Smooth muscle cell (in vitro differentiated cells): ENCODE data around the gene TGFBR3. TPM values are rescaled to one million over a fixed set of nuclear protein-coding genes. Genes with fewer than 3 reads are reported as not detected.

ENCODE experiments used
- DNase-seq: peaks from one replicate; lab custom pipeline; 2025; ENCODE audit not compliant: unreplicated experiment; lab: John Stamatoyannopoulos, UW
- H2AFZ ChIP-seq: fragments of 200-600 bp; sonication (generic); 2 replicates; pipeline ENCODE4 v1.6.0; 2016; ENCODE audit warnings: antibody characterized with exemption, low read depth, mild to moderate bottlenecking
- H3F3A ChIP-seq: fragments of 200-600 bp; sonication (generic); 2 replicates; pipeline ENCODE4 v1.6.0; 2017; ENCODE audit warnings: antibody characterized with exemption, low read depth
- H3K27ac ChIP-seq: fragments of 200-600 bp; sonication (generic); 2 replicates; pipeline ENCODE4 v1.5.1; 2016; ENCODE audit warnings: low read depth, mild to moderate bottlenecking
- H3K27me3 ChIP-seq: fragments of 200-600 bp; sonication (generic); 2 replicates; pipeline ENCODE4 v1.6.1; 2016; ENCODE audit warnings: low read depth, mild to moderate bottlenecking
- H3K36me3 ChIP-seq: fragments of 200-600 bp; sonication (generic); 2 replicates; pipeline ENCODE4 v1.5.1; 2016; ENCODE audit warnings: low read depth
- H3K4me1 ChIP-seq: fragments of 200-600 bp; sonication (generic); 2 replicates; pipeline ENCODE4 v1.5.1; 2016; ENCODE audit warnings: low read depth
- H3K4me2 ChIP-seq: fragments of 200-600 bp; sonication (generic); 2 replicates; pipeline ENCODE4 v1.6.0; 2016; ENCODE audit warnings: mild to moderate bottlenecking
- H3K4me3 ChIP-seq: fragments of 200-600 bp; sonication (generic); 2 replicates; pipeline ENCODE4 v1.5.1; 2016; ENCODE audit warnings: mild to moderate bottlenecking
- H3K79me2 ChIP-seq: fragments of 200-600 bp; sonication (generic); 2 replicates; pipeline ENCODE4 v1.6.0; 2016; ENCODE audit warnings: low read depth, mild to moderate bottlenecking
- H3K9ac ChIP-seq: fragments of 200-600 bp; sonication (generic); 2 replicates; pipeline ENCODE4 v1.6.0; 2016; ENCODE audit warnings: low read depth
- H3K9me3 ChIP-seq: fragments of 200-600 bp; sonication (generic); replicated peaks from 2 replicates; pipeline ENCODE4 v1.5.1; 2016; ENCODE audit warnings: low read depth
- H4K20me1 ChIP-seq: fragments of 200-600 bp; sonication (generic); 2 replicates; pipeline ENCODE4 v1.6.0; 2016; ENCODE audit warnings: low read depth
- CTCF ChIP-seq: fragments of 200-600 bp; sonication (generic); IDR thresholded peaks from 2 replicates; pipeline ENCODE4 v1.5.1; 2017; ENCODE audit warnings: borderline replicate concordance, mild to moderate bottlenecking, antibody characterized with exemption; ENCODE audit not compliant: insufficient read depth, poor library complexity, severe bottlenecking
- WGBS: methylation state at CpG from one replicate; pipeline ENCODE4 v1.1.7; 2016; ENCODE audit warnings: low lambda C conversion rate; 5-methylcytosine and 5-hydroxymethylcytosine counted together
- polyA plus RNA-seq: library from polyadenylated mRNA; unstranded; fragments of >200 nt; fragmentation: Nextera tagmentation; extraction: Ambion mirVana; gene quantifications from 2 replicates; pipeline ENCODE4 v1.2.1, GENCODE V29; 2016
- total RNA-seq: library from RNA; depleted of rRNA; stranded (reverse); fragments of >200 nt; gene quantifications from 2 replicates; pipeline ENCODE4 v1.2.3, GENCODE V29; 2014

Gene TGFBR3
- total and polyA plus RNA-seq, 2 experiments from 2014 or later, result 68.3 to 112 TPM

- Histone ChIP-seq H3K27ac (no peak overlapping the region), H3K4me1 (peaks cover 21% of the 10 kb centered on the region), H3K79me2 (peaks cover 88% of the 10 kb centered on the region)
These were observed 69.9 kb downstream of the TGFBR3 start for GRCh38 chr1:91816031-91816430.

GRCh38 chr1:91814448-91814847, 71.5 kb downstream of the TGFBR3 start:
- Histone ChIP-seq H3K9ac (no peak overlapping the region), H3K4me1 (peaks cover 17% of the 10 kb centered on the region), H3K36me3 (no peaks in the 10 kb centered on the region), H3K9me3 (no peaks in the 10 kb centered on the region), H3F3A (peaks cover 5% of the 10 kb centered on the region), H3K27ac (no peak overlapping the region), H3K4me3 (no peak overlapping the region), H4K20me1 (peaks cover 34% of the 10 kb centered on the region), H2AFZ (no peak overlapping the region), H3K27me3 (no peaks in the 10 kb centered on the region), H3K4me2 (no peak overlapping the region), H3K79me2 (peaks cover 83% of the 10 kb centered on the region)
- TF ChIP-seq CTCF, result no peak
- 93% methylated on average over 4 of the region's 4 CpGs for WGBS
- DNase-seq, result no peak

More at GRCh38 chr1:91816031-91816430, 69.9 kb downstream of the TGFBR3 start:
- WGBS, result 100% methylated on average over 1 of the region's 1 CpG
- Histone ChIP-seq H3F3A (peaks cover 9% of the 10 kb centered on the region), H3K9ac (no peak overlapping the region), H2AFZ (no peak overlapping the region), H4K20me1 (peaks cover 32% of the 10 kb centered on the region), H3K4me3 (no peak overlapping the region), H3K27me3 (no peaks in the 10 kb centered on the region), H3K9me3 (no peaks in the 10 kb centered on the region), H3K4me2 (no peak overlapping the region), H3K36me3 (no peaks in the 10 kb centered on the region)
- no peak for DNase-seq
- no peak for TF ChIP-seq CTCF

GRCh38 chr1:91813813-91814212, 72.1 kb downstream of the TGFBR3 start:
- WGBS, result 91% methylated on average over 7 of the region's 7 CpGs
- no peak overlapping the region for H3K4me3 ChIP-seq
- H3K9me3 ChIP-seq, result no peaks in the 10 kb centered on the region
- peaks cover 33% of the 10 kb centered on the region for H4K20me1 ChIP-seq
- H3K4me2 ChIP-seq, result no peak overlapping the region
- TF ChIP-seq CTCF, result no peak
- H3K4me1 ChIP-seq, result peaks cover 15% of the 10 kb centered on the region
- H3K79me2 ChIP-seq, result peaks cover 82% of the 10 kb centered on the region
- H2AFZ ChIP-seq, result no peak overlapping the region
- H3F3A ChIP-seq, result peaks cover 5% of the 10 kb centered on the region
- H3K27me3 ChIP-seq, result no peaks in the 10 kb centered on the region
- DNase-seq, result no peak
- H3K36me3 ChIP-seq, result no peaks in the 10 kb centered on the region
- no peak overlapping the region for H3K9ac ChIP-seq
- no peak overlapping the region for H3K27ac ChIP-seq

- TF ChIP-seq CTCF, result no peak
- Histone ChIP-seq H3K9ac (no peak overlapping the region), H3K79me2 (peaks cover 81% of the 10 kb centered on the region), H3K4me2 (no peak overlapping the region), H3K4me3 (no peak overlapping the region), H3K9me3 (no peaks in the 10 kb centered on the region), H3F3A (no peaks in the 10 kb centered on the region), H4K20me1 (peaks cover 33% of the 10 kb centered on the region), H3K36me3 (no peaks in the 10 kb centered on the region), H3K27me3 (no peaks in the 10 kb centered on the region), H3K27ac (no peak overlapping the region), H2AFZ (no peak overlapping the region), H3K4me1 (no peaks in the 10 kb centered on the region)
- WGBS, result 82% methylated on average over 3 of the region's 3 CpGs
- no peak for DNase-seq
These were observed 74.5 kb downstream of the TGFBR3 start for GRCh38 chr1:91811363-91812025.
